PC-9 (cell line): Measurements from ENCODE around the gene CCDC86. TPM values are rescaled to one million over a fixed set of nuclear protein-coding genes. Genes with fewer than 3 reads are reported as not detected.

Source experiments
- BruUV-seq: library from RNA; stranded (reverse); fragments of 400-500 nt; replicated peaks from 2 replicates; lab custom pipeline; 2021; lab: Mats Ljungman, UMichigan
- CTCF ChIA-PET: fragments of 300-600 bp; sonication (Branson Sonifier 250); formaldehyde crosslinking; loops from one replicate; lab custom pipeline; 2022; ENCODE audit warnings: antibody characterized with exemption; lab: Charles Lee
- POLR2A ChIA-PET: fragments of 300-600 bp; sonication (Branson Sonifier 250); formaldehyde crosslinking; loops from one replicate; lab custom pipeline; 2022; ENCODE audit warnings: antibody characterized with exemption; ENCODE audit not compliant: unreplicated experiment; lab: Charles Lee
- DNase-seq, 2 experiments: peaks; one replicate each; pipeline versions ENCODE4 v3.0.0 to v3.0.0-alpha.2; 2015 to 2022; ENCODE audit warnings: mixed read lengths in 1 of 2
- H2AFZ ChIP-seq: fragments of 200-600 bp; sonication (generic); 2 replicates; pipeline ENCODE4 v1.8.1; 2017; ENCODE audit warnings: antibody characterized with exemption
- H3F3A ChIP-seq: fragments of 200-600 bp; sonication (generic); 2 replicates; pipeline ENCODE4 v1.8.1; 2017; ENCODE audit warnings: antibody characterized with exemption, mild to moderate bottlenecking, low read depth; ENCODE audit not compliant: insufficient read depth
- H3K27ac ChIP-seq: fragments of 200-600 bp; sonication (generic); 2 replicates; pipeline ENCODE4 v1.6.1; 2016; ENCODE audit warnings: mixed run types
- H3K27me3 ChIP-seq: fragments of 200-600 bp; sonication (generic); 2 replicates; pipeline ENCODE4 v1.6.1; 2016; ENCODE audit warnings: low read depth, mixed run types; ENCODE audit not compliant: insufficient read depth
- H3K36me3 ChIP-seq: fragments of 200-600 bp; sonication (generic); 2 replicates; pipeline ENCODE4 v1.6.1; 2016; ENCODE audit warnings: low read depth, mixed run types
- H3K4me1 ChIP-seq: fragments of 200-600 bp; sonication (generic); replicated peaks from 2 replicates; pipeline ENCODE4 v1.6.1; 2016; ENCODE audit warnings: mixed run types; ENCODE audit not compliant: insufficient read depth
- H3K4me2 ChIP-seq: fragments of 200-600 bp; sonication (generic); 2 replicates; pipeline ENCODE4 v1.6.1; 2017; ENCODE audit warnings: mixed run types
- H3K4me3 ChIP-seq: fragments of 200-600 bp; sonication (generic); 2 replicates; pipeline ENCODE4 v1.6.1; 2016; ENCODE audit warnings: mixed run types
- H3K79me2 ChIP-seq: fragments of 200-600 bp; sonication (generic); 2 replicates; pipeline ENCODE4 v1.6.1; 2017; ENCODE audit warnings: low read depth, mixed run types
- H3K9me2 ChIP-seq: fragments of 200-600 bp; sonication (generic); 2 replicates; pipeline ENCODE4 v1.8.1; 2017; ENCODE audit warnings: mild to moderate bottlenecking; ENCODE audit not compliant: insufficient read depth
- H3K9me3 ChIP-seq: fragments of 200-600 bp; sonication (generic); 2 replicates; pipeline ENCODE4 v1.8.1; 2016; ENCODE audit warnings: low read depth; ENCODE audit not compliant: insufficient read depth
- H4K20me1 ChIP-seq: fragments of 200-600 bp; sonication (generic); 2 replicates; pipeline ENCODE4 v1.8.1; 2017; ENCODE audit not compliant: insufficient read depth
- EZH2 ChIP-seq: fragments of 200-600 bp; sonication (generic); IDR thresholded peaks from 2 replicates; pipeline ENCODE4 v1.8.0; 2017; ENCODE audit warnings: antibody characterized with exemption, low read depth
- intact Hi-C: fragments of 100-400 bp; cut with micrococcal nuclease; formaldehyde crosslinking; loops from one replicate; pipeline ENCODE4 v1.10.0; 2022; ENCODE audit not compliant: unreplicated experiment
- total RNA-seq: library from RNA; stranded (reverse); gene quantifications from 2 replicates; pipeline ENCODE4 v1.2.3, GENCODE V29; 2021
- TF ChIP-seq, protein P1 (sequence below): fragments of 200-600 bp; sonication (generic); conservative IDR thresholded peaks from 2 replicates; pipeline ENCODE4 v1.6.1; 2017; ENCODE audit warnings: mixed run types, antibody characterized with exemption, mild to moderate bottlenecking, moderate library complexity

The CCDC86 gene
- total RNA-seq, 1 experiment from 2014 or later, result 35.6 TPM

DNA sequence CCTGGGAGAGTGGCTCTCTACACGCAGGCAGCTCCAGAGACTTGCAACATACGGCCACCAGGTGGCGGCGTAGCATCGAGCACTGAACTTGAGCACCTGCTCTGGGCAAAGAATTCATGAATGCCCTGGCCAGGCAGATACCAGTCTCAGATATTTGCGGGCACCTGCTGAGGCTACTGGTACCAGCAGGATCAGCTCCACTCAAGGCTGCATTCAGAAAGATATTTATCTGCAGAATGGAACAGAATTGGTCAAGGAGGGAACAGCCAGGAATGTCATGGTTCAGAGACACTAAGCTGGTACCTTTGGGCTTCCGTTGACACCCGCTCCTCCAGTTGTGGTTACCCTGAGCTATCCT lies 10.8 kb upstream of the CCDC86 start:
- H3K27ac ChIP-seq, result no peak overlapping the region
- POLR2A ChIA-PET, result interaction anchor here (0.6 kb wide), 2 partner anchors 15 to 531 kb away, joined by 3 to 8 read pairs; partner anchors contain the start of genes CYB561A3 and TMEM138
- TF ChIP-seq, protein P1, sequence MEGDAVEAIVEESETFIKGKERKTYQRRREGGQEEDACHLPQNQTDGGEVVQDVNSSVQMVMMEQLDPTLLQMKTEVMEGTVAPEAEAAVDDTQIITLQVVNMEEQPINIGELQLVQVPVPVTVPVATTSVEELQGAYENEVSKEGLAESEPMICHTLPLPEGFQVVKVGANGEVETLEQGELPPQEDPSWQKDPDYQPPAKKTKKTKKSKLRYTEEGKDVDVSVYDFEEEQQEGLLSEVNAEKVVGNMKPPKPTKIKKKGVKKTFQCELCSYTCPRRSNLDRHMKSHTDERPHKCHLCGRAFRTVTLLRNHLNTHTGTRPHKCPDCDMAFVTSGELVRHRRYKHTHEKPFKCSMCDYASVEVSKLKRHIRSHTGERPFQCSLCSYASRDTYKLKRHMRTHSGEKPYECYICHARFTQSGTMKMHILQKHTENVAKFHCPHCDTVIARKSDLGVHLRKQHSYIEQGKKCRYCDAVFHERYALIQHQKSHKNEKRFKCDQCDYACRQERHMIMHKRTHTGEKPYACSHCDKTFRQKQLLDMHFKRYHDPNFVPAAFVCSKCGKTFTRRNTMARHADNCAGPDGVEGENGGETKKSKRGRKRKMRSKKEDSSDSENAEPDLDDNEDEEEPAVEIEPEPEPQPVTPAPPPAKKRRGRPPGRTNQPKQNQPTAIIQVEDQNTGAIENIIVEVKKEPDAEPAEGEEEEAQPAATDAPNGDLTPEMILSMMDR, result peak; percentile 99
- TF ChIP-seq EZH2, result no peak

GRCh38 chr11:60831501-60832079 lies 10.3 kb upstream of the CCDC86 start:
- Histone ChIP-seq H3K4me1 (0 out of 2 replicates have a peak, but pooled peaks cover 3% of the 10 kb centered on the region), H3K9me3 (no peaks in the 10 kb centered on the region), H4K20me1 (0 out of 2 replicates have a peak, but pooled peaks cover 3% of the 10 kb centered on the region), H3K36me3 (no peaks in the 10 kb centered on the region), H3K79me2 (no peaks in the 10 kb centered on the region), H3K27ac (no peak overlapping the region), H3K4me3 (no peak overlapping the region), H3K4me2 (no peak overlapping the region), H3K9me2 (no peaks in the 10 kb centered on the region), H3K27me3 (peaks cover 16% of the 10 kb centered on the region; the same call in 1 of the 2 replicates), H2AFZ (no peak overlapping the region), H3F3A (peaks cover 10% of the 10 kb centered on the region; the same call in 1 of the 2 replicates)
- ChIA-PET CTCF (interaction anchor here (1.1 to 2.2 kb wide), 4 partner anchors 56 to 356 kb away, joined by 3 to 21 read pairs (median 8); no protein-coding TSS in a partner anchor), POLR2A (interaction anchor here (0.6 kb wide), 1 partner anchor 15 kb away, joined by 3 read pairs; no protein-coding TSS in a partner anchor)
- TF ChIP-seq EZH2, result no peak
- BruUV-seq, result no TSS peak
- intact Hi-C loops, result loop anchor here (1.0 to 5.0 kb wide), 7 partner anchors 54 to 554 kb away; no protein-coding TSS in a partner anchor
- peak in 1 of 2 experiments; percentile 68 for DNase-seq

More for the DNA sequence above, 10.8 kb upstream of the CCDC86 start:
- no peaks in the 10 kb centered on the region for H3K9me3 ChIP-seq
- no peaks in the 10 kb centered on the region for H3K36me3 ChIP-seq
- 0 out of 2 replicates have a peak, but pooled peaks cover 3% of the 10 kb centered on the region for H4K20me1 ChIP-seq
- peak overlapping the region; percentile 34; the same call in 1 of the 2 replicates for H3K4me2 ChIP-seq
- no peaks in the 10 kb centered on the region for H3K9me2 ChIP-seq
- H3K79me2 ChIP-seq, result no peaks in the 10 kb centered on the region
- no TSS peak for BruUV-seq
- H3K4me3 ChIP-seq, result no peak overlapping the region
- no peak overlapping the region for H2AFZ ChIP-seq
- peaks cover 10% of the 10 kb centered on the region; the same call in 1 of the 2 replicates for H3F3A ChIP-seq
- DNase-seq, result peak; percentile 74 to 88
- intact Hi-C loops, result loop anchor here (1.0 to 5.0 kb wide), 7 partner anchors 54 to 554 kb away; no protein-coding TSS in a partner anchor
- CTCF ChIA-PET, result interaction anchor here (0.5 to 2.2 kb wide), 6 partner anchors 8 to 356 kb away, joined by 3 to 21 read pairs (median 6); no protein-coding TSS in a partner anchor
- H3K4me1 ChIP-seq, result 0 out of 2 replicates have a peak, but pooled peaks cover 3% of the 10 kb centered on the region
- peaks cover 17% of the 10 kb centered on the region; the same call in 1 of the 2 replicates for H3K27me3 ChIP-seq

- Histone ChIP-seq H2AFZ (no peak overlapping the region), H3K79me2 (no peaks in the 10 kb centered on the region), H3K4me2 (no peak overlapping the region), H3K27me3 (no peaks in the 10 kb centered on the region; the same call in 1 of the 2 replicates), H4K20me1 (0 out of 2 replicates have a peak, but pooled peaks cover 3% of the 10 kb centered on the region), H3K27ac (no peak overlapping the region), H3K9me2 (no peaks in the 10 kb centered on the region), H3F3A (peaks cover 10% of the 10 kb centered on the region; the same call in 1 of the 2 replicates), H3K36me3 (no peaks in the 10 kb centered on the region), H3K9me3 (no peaks in the 10 kb centered on the region), H3K4me3 (no peak overlapping the region), H3K4me1 (0 out of 2 replicates have a peak, but pooled peaks cover 3% of the 10 kb centered on the region)
- intact Hi-C loops, result loop anchor here (5.0 kb wide), 1 partner anchor 58 kb away; no protein-coding TSS in a partner anchor
- TF ChIP-seq, protein P1, result no peak
- TF ChIP-seq EZH2, result no peak
- CTCF ChIA-PET, result interaction anchor here (0.6 kb wide), 1 partner anchor 55 kb away, joined by 3 read pairs; no protein-coding TSS in a partner anchor
- DNase-seq, result no peak
- POLR2A ChIA-PET, result no interaction called here
- no TSS peak for BruUV-seq
Observed at GRCh38 chr11:60834742-60835533, 7.0 kb upstream of the CCDC86 start.
